HG03469 (cell line): ENCODE data around the gene CXorf65.
A peak's percentile ranks its signal among the peaks of the same experiment; 100 is the strongest.

ENCODE experiments used
- ATAC-seq: cut with Tn5 transposase; IDR thresholded peaks from one replicate; pipeline ENCODE4 v1.9.1; 2021; ENCODE audit warnings: mild to moderate bottlenecking, moderate library complexity, moderate number of reproducible peaks; ENCODE audit not compliant: unreplicated experiment

Gene CXorf65

DNA sequence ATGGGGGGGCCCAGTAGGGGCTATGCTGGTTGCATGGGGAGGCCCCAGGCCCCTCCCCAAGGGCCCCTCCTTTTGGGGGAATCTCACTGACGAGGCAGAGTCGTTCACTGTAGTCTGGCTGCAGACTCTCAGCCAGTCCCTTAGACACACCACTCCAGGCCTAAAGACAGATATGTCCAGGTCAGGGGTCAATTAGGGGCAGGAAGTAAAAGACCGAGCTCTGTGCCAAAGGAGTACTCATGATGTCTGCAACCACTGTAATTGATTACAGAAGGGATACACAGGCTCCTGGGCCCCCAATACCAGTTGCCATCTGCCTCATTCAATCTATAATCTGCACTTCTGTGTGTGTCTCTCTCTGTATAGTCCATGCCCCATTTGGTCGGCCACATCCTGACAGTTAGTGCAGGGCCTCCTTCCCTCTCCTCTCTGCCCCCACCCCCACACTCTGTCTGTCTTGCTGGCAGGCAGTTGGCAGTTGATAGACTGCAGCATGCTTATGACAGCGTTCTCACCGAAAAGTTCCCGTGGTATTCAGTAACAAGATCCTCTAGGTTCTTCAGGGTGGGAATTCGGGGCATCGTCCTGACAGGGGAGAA, 1.3 kb upstream of the CXorf65 start:
- no peak for ATAC-seq

DNA sequence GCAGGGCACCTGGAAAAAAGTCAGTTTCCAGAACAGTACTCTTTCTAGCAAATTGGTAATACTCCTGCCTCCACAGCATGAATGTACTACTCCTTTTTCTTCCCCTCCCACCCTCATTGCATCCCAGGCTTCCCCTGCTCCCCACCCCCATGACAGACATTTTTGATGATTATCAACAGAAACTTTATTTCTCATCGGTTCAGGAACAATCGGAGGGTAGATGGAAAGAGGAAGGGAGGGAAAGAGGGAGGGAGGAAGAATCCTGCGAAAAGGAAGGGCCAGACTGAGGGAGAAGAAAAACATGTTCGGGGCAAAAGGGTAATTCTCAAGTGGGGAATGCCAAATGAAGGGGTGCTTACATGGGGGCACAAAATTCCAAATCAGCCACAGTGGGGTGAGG, 705 bp upstream of the CXorf65 start:
- no peak for ATAC-seq

DNA sequence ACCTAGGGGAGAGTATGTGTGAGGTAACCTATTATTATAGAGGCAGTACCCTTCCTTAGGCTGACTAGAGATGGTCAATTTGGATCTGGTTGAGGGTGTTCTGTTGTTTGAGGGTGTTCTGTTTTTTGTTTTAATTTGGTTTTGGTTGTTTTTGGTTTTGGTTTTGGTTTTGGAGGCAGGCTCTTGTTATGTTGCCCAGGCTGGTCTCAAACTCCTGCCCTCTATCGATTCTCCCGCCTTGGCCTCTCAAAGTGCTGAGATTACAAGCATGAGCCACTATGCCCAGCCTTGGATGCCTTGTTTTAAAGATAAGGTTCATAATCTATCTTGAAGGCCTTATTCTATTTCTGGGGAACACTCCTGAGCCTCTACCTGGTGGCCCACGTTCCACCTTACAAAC, 912 bp downstream of the CXorf65 start:
- no peak for ATAC-seq

DNA sequence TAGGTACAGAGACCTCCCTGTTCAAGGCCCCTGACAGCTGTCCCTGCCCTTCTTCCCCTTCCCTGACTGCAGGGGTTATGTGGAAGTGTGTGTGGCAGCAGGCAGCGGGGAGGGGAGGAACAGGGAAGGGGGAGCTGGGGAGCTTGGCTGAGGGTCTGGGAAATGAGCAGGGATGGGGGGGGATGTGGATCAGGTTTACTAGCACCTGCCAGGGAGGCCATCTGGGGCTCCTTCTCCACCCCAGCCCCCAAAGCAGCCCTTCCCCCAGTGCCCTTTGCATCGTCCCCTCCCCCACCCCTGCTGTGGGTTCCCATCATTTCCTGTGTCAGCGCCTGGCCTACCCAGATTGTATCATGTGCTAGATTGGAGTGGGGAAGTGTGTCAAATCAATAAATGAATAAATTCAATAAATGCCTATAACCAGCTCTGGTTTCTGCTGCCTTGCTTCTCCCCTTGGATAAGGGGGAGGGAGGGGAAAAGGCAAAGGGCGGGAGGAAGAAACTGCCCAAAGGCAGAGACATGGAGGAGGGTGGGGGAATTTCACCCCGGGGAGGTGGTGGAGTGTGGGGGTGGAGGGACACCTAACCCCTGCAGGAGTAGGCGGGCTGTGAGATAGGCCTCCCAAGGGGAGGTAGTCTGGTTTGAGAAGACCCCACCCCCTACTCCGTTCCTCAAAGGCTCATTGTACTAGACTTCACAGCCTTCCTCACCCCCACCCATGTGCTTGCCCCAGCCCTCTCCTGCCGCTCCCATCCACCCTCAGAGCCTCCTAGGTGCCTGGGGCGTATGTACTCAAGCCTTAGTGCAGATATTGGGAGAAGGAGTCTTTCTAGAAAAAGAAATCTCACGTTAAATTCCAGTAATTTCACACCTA, 3.2 kb downstream of the CXorf65 start:
- no peak for ATAC-seq

- no peak for ATAC-seq
These were observed 4.2 kb downstream of the CXorf65 start for GRCh38 chrX:71102292-71102691.

DNA sequence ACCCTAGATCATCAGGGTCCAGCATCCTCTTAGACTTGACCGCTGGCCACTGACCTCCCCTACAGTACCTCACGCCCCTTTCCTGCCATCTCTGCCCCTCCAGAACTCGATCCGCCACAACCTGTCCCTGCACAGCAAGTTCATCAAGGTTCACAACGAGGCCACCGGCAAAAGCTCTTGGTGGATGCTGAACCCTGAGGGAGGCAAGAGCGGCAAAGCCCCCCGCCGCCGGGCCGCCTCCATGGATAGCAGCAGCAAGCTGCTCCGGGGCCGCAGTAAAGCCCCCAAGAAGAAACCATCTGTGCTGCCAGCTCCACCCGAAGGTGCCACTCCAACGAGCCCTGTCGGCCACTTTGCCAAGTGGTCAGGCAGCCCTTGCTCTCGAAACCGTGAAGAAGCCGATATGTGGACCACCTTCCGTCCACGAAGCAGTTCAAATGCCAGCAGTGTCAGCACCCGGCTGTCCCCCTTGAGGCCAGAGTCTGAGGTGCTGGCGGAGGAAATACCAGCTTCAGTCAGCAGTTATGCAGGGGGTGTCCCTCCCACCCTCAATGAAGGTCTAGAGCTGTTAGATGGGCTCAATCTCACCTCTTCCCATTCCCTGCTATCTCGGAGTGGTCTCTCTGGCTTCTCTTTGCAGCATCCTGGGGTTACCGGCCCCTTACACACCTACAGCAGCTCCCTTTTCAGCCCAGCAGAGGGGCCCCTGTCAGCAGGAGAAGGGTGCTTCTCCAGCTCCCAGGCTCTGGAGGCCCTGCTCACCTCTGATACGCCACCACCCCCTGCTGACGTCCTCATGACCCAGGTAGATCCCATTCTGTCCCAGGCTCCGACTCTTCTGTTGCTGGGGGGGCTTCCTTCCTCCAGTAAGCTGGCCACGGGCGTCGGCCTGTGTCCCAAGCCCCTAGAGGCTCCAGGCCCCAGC, 5.7 kb downstream of the CXorf65 start:
- no peak for ATAC-seq

- ATAC-seq, result no peak
These were observed 6.8 kb downstream of the CXorf65 start for GRCh38 chrX:71099736-71100135.

DNA sequence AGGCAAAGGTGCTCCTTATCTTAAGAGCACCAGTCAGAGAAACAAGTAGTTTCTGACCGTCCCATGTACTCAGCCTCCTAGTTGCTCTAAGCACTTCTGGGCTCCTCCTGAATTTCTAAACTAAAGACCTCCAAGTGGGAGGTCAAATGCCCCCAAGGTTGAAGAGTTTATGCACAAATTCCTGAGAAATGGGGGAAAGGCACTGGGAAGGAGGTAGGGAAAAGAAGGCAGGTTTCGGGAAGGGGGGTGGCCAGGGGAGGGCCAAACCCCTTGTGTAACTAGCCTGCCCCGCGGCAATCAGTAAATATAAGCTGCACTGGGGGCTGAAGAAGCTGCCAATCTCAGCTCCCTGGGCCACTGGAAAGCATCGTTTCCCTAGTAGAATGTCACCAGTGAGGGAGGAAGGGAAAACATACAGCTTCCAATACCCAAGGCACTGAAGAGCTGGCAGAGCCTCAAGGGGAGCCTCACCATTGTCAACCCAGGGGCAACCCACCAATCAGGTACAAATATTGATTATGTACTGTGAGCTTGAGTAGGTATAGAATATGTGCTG, 7.5 kb downstream of the CXorf65 start:
- no peak for ATAC-seq

DNA sequence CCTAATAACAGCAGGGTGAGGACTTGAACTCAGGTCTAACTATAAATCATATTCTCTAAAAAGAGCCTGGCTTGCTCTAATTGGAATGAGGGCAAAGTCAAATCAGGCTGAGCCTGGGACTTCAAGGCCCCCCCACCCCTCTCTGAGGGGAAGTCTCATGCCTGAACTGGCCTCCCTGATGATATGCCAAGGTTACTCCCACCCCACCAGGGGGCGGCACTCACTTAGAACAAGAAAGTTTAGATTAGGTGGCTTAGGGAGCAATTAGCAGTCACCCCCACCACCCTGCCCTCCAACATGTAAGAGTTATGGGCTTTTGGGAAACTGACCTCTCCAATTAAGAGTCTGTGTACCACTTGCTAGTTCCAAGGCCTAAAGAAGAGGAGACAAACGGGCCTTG, 8.2 kb downstream of the CXorf65 start:
- ATAC-seq, result no peak

DNA sequence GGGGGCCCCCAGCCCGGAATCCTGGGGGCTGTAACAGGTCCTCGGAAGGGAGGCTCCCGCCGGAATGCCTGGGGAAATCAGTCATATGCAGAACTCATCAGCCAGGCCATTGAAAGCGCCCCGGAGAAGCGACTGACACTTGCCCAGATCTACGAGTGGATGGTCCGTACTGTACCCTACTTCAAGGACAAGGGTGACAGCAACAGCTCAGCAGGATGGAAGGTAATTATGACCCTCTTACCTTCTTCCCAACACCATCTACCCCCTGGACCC, 9.8 kb downstream of the CXorf65 start:
- no peak for ATAC-seq

- no peak for ATAC-seq
These were observed 10.4 kb downstream of the CXorf65 start for GRCh38 chrX:71095981-71096759.

- ATAC-seq, result peak; percentile 86
These were observed 11.0 kb downstream of the CXorf65 start, which contains the start of gene FOXO4 for GRCh38 chrX:71095555-71095980. Gene FOXO4, plus strand, starts transcription at chrX:71095851. Its CDS starts 678 bp downstream, at chrX:71096529.

DNA sequence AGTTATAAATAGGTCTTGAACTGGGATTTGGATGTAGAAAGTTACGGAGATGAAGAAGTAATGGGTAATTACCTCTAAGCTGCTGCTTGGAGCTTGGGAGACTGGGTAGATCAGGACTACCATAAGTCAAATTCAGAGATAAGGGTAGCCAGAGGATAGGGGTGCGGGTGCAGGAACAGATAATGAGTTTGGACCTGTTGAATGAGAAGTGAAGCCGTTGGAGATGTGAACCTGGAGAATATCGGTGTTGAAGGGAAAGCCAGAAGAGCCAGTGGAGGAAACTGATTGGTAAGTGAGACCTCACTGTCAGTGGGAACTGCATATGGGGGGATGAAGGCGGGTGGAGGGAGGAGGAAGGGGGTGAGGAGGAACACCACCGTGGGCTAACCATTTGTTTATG, 11.5 kb downstream of the CXorf65 start:
- ATAC-seq, result no peak

DNA sequence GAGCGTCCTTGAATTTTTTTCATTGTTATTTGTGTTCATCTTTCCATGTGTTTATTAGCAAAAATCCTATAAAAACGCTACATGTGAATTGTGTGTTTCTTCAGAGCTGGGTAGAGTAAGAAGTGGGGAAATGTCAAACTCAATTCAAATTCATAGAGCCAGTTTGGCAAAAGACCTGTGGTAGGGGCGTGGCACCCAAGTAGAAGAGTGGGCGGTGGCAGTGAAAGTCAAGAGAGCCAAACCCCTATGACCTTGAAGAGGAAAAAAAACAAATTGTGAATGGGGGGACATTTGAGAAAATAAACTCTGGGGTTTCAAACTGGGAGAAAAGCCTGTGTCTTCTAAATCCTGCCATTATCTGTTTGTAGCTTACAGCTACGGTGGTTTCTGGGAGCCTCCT, 15.3 kb downstream of the CXorf65 start:
- no peak for ATAC-seq

DNA sequence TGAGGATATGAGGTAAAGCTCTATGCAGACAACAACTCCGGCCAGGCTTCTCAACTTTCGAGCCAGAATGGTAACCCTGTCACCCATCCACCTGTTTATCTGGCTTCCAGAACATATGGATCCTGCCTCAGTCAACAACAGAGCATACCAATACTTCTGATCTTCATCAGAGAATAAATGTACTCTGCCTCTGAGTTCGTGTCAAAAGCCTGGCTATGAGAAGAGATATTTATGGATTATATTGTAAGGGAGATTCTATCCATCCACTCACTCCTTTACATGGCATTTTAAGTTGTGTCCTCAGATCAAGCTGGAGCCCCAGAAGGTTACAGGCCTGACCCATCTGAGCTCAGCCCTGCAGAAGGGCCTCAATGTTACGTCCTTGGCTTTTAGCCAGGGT, 20.6 kb downstream of the CXorf65 start:
- ATAC-seq, result no peak

DNA sequence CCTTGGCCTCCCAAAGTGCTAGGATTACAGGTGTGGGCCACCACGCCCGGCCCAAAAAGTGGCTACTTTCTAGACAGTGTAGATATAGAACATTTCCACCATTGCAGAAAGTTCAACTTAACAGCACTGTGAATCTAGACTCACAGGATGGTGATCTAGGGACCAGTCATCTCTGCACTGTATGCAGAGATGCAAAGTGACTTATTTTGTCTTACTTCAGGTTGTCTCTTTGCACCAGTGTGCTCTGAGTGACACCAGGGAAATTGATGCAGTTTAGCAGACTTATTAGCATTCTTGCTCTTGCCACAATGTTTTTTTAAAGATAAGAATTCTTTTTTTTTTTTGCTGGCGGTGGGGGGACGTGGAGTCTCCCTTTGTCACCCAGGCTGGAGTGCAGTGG, 23.7 kb downstream of the CXorf65 start:
- ATAC-seq, result no peak

GRCh38 chrX:71082124-71082647, 24.4 kb downstream of the CXorf65 start:
- ATAC-seq, result no peak

GRCh38 chrX:71081330-71082123, 25.0 kb downstream of the CXorf65 start:
- ATAC-seq, result no peak

- ATAC-seq, result no peak
These were observed 36.0 kb downstream of the CXorf65 start for GRCh38 chrX:71070531-71070930.
